Fibroblast of skin of right quadriceps (primary cell): ENCODE results near the gene GPRC5C.

ENCODE experiments used
- DNase-seq: peaks from one replicate; pipeline ENCODE4 v3.0.0-alpha.2; 2013

The GPRC5C gene

GRCh38 chr17:74435775-74436359 lies 4.0 kb downstream of the GPRC5C start:
- DNase-seq, result no peak

- DNase-seq, result no peak
These were observed 5.8 kb downstream of the GPRC5C start for GRCh38 chr17:74437702-74438101.

GRCh38 chr17:74439691-74440567 lies 8.0 kb downstream of the GPRC5C start:
- no peak for DNase-seq

GRCh38 chr17:74441537-74441936 lies 9.6 kb downstream of the GPRC5C start:
- no peak for DNase-seq

GRCh38 chr17:74442291-74442669 lies 10.4 kb downstream of the GPRC5C start:
- no peak for DNase-seq

- no peak for DNase-seq
These were observed 11.0 kb downstream of the GPRC5C start for GRCh38 chr17:74442670-74443515.

GRCh38 chr17:74443516-74444296 lies 11.8 kb downstream of the GPRC5C start:
- no peak for DNase-seq

GRCh38 chr17:74444406-74444805 lies 12.5 kb downstream of the GPRC5C start:
- DNase-seq, result no peak

GRCh38 chr17:74445158-74445557 lies 13.3 kb downstream of the GPRC5C start:
- DNase-seq, result no peak

GRCh38 chr17:74446551-74447500 lies 14.9 kb downstream of the GPRC5C start:
- no peak for DNase-seq

- no peak for DNase-seq
These were observed 15.8 kb downstream of the GPRC5C start for GRCh38 chr17:74447628-74448159.

GRCh38 chr17:74448756-74449155 lies 16.9 kb downstream of the GPRC5C start:
- DNase-seq, result no peak

- no peak for DNase-seq
These were observed 17.4 kb downstream of the GPRC5C start for GRCh38 chr17:74449306-74449705.

- no peak for DNase-seq
These were observed 17.9 kb downstream of the GPRC5C start for GRCh38 chr17:74449773-74450172.

GRCh38 chr17:74450231-74450630 lies 18.3 kb downstream of the GPRC5C start:
- DNase-seq, result no peak

GRCh38 chr17:74450925-74451403 lies 19.1 kb downstream of the GPRC5C start:
- no peak for DNase-seq

- DNase-seq, result no peak
These were observed 19.7 kb downstream of the GPRC5C start for GRCh38 chr17:74451557-74451956.

GRCh38 chr17:74452033-74452840 lies 20.3 kb downstream of the GPRC5C start:
- no peak for DNase-seq

- no peak for DNase-seq
These were observed 21.2 kb downstream of the GPRC5C start for GRCh38 chr17:74452841-74453661.
